Ovary (tissue), 3 donors: ENCODE results near the gene RPL10A.

Experiments
- EP300 ChIP-seq: sonication (generic); formaldehyde crosslinking; IDR thresholded peaks from one replicate; pipeline ENCODE4 v1.6.1; 2017; ENCODE audit warnings: antibody characterized with exemption
- POLR2A ChIP-seq: fragments of 450-650 bp; IDR thresholded peaks from one replicate; pipeline ENCODE4 v1.6.1; 2017; ENCODE audit warnings: antibody characterized with exemption, mild to moderate bottlenecking, moderate library complexity
- TF ChIP-seq, protein P1 (sequence below), 3 donors: fragments of 450-650 bp in 2 of 3; fragments of 200-600 bp in 1 of 3; IDR thresholded peaks; one replicate each; pipeline versions ENCODE4 v1.5.1 to v1.8.0; 2016 to 2022; ENCODE audit warnings: antibody characterized with exemption in 3 of 3, mild to moderate bottlenecking in 1 of 3
- donor health status: DM: no; HTN: no; CAD: no.

DNA sequence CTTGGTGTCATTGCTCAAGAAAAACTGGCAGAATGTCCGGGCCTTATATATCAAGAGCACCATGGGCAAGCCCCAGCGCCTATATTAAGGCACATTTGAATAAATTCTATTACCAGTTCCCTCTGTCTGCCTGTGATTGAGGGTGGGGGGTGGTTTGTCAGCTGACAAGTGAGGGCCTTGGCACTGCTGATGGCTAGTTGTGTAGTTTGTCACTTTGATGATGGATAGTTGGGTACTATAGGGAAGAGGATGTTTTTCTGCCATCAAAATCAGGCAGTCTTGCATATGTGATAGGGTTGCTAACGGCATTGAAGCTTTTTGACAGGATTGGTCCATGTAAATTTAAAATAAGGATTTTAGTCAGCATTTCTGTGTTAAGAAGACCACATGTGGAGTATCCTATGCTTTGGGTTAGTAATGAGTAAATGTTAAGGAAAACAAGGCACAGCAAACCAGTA, 2.5 kb downstream of the RPL10A start:
- TF ChIP-seq, protein P1, sequence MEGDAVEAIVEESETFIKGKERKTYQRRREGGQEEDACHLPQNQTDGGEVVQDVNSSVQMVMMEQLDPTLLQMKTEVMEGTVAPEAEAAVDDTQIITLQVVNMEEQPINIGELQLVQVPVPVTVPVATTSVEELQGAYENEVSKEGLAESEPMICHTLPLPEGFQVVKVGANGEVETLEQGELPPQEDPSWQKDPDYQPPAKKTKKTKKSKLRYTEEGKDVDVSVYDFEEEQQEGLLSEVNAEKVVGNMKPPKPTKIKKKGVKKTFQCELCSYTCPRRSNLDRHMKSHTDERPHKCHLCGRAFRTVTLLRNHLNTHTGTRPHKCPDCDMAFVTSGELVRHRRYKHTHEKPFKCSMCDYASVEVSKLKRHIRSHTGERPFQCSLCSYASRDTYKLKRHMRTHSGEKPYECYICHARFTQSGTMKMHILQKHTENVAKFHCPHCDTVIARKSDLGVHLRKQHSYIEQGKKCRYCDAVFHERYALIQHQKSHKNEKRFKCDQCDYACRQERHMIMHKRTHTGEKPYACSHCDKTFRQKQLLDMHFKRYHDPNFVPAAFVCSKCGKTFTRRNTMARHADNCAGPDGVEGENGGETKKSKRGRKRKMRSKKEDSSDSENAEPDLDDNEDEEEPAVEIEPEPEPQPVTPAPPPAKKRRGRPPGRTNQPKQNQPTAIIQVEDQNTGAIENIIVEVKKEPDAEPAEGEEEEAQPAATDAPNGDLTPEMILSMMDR (IDR thresholded peaks at IDR 0.05): no peak
- TF ChIP-seq POLR2A (no peak), EP300 (no peak)
